K562 (cell line): Measurements from ENCODE around the gene ZZZ3. TPM values are rescaled to one million over a fixed set of nuclear protein-coding genes. Genes with fewer than 3 reads are reported as not detected.

ENCODE experiments used
- ATF1 ChIP-seq, 2 experiments: fragments of 450-650 bp in 1 of 2; IDR thresholded peaks; 2 replicates each; pipeline ENCODE4 v1.6.1; 2016; ENCODE audit warnings: missing compliant biosample characterization in 1 of 2, missing genetic modification characterization in 1 of 2
- CHD2 ChIP-seq: IDR thresholded peaks from 2 replicates; pipeline ENCODE4 v1.6.1; 2011; ENCODE audit warnings: low read depth, low read length
- CREB1 ChIP-seq, 2 experiments: sonication (generic) in 1 of 2; formaldehyde crosslinking in 1 of 2; IDR thresholded peaks; 2 replicates each; pipeline versions ENCODE4 v1.6.1 to v1.8.0; 2012 to 2022; ENCODE audit warnings: inconsistent platforms in 1 of 2, mild to moderate bottlenecking in 1 of 2, missing genetic modification reagents in 1 of 2, moderate library complexity in 1 of 2
- E2F1 ChIP-seq: sonication (generic); formaldehyde crosslinking; IDR thresholded peaks from 2 replicates; pipeline ENCODE4 v1.8.1; 2023; ENCODE audit warnings: mild to moderate bottlenecking, missing genetic modification reagents, moderate library complexity
- KDM4B ChIP-seq, 2 experiments: fragments of 450-650 bp in 1 of 2; sonication (generic) in 1 of 2; IDR thresholded peaks; 2 replicates each; pipeline ENCODE4 v1.6.1; 2016 to 2017; ENCODE audit warnings: borderline replicate concordance in 2 of 2, antibody characterized with exemption in 1 of 2, low read depth in 1 of 2, mild to moderate bottlenecking in 1 of 2
- NCOA1 ChIP-seq: fragments of 450-650 bp; IDR thresholded peaks from 2 replicates; pipeline ENCODE4 v1.6.1; 2016; ENCODE audit warnings: low read depth
- RAD51 ChIP-seq: fragments of 450-650 bp; IDR thresholded peaks from 2 replicates; pipeline ENCODE4 v1.7.1; 2016; ENCODE audit warnings: low read depth, mild to moderate bottlenecking, borderline replicate concordance
- SP1 ChIP-seq: sonication (generic); formaldehyde crosslinking; IDR thresholded peaks from 2 replicates; pipeline ENCODE4 v1.8.1; 2022; ENCODE audit warnings: mild to moderate bottlenecking, missing genetic modification reagents
- TGIF2 ChIP-seq: sonication (generic); formaldehyde crosslinking; IDR thresholded peaks from 2 replicates; pipeline ENCODE4 v1.8.1; 2022; ENCODE audit warnings: mild to moderate bottlenecking, missing genetic modification reagents, moderate library complexity
- U2AF2 ChIP-seq: fragments of 200-400 bp; formaldehyde crosslinking; optimal IDR thresholded peaks from 2 replicates; pipeline ENCODE3; 2017; ENCODE audit warnings: low read depth, mild to moderate bottlenecking, low read length
- UBTF ChIP-seq, 2 experiments: IDR thresholded peaks; 2 replicates each; pipeline ENCODE4 v1.6.1; 2012; ENCODE audit warnings: improper control_type of control experiment in 2 of 2, low read depth in 2 of 2, low read length in 2 of 2, borderline replicate concordance in 1 of 2
- YY1 ChIP-seq, 3 experiments: IDR thresholded peaks; 2 replicates each; pipeline ENCODE4 v1.6.1; 2011; ENCODE audit warnings: low read length in 2 of 3, mild to moderate bottlenecking in 2 of 3, moderate library complexity in 2 of 3, borderline replicate concordance in 1 of 3, control low read depth in 1 of 3, low read depth in 1 of 3; ENCODE audit not compliant: insufficient read depth in 3 of 3, insufficient replicate concordance in 2 of 3, control insufficient read depth in 1 of 3, insufficient read length in 1 of 3; ENCODE audit errors: extremely low read depth in 1 of 3
- ZC3H11A ChIP-seq: IDR thresholded peaks from 2 replicates; pipeline ENCODE4 v1.6.1; 2012; ENCODE audit warnings: low read depth, low read length, improper control_type of control experiment
- ZNF140 ChIP-seq: fragments of 250-450 bp; sonication (Bioruptor Pico); IDR thresholded peaks from 2 replicates; pipeline ENCODE4 v1.8.0; 2021; ENCODE audit warnings: moderate library complexity, mild to moderate bottlenecking, inconsistent platforms
- ZNF23 ChIP-seq: fragments of 250-450 bp; sonication (Bioruptor Pico); IDR thresholded peaks from 2 replicates; pipeline ENCODE4 v1.4.0; 2020; ENCODE audit warnings: mild to moderate bottlenecking
- ZNF41 ChIP-seq: fragments of 250-450 bp; sonication (Bioruptor Pico); conservative IDR thresholded peaks from 2 replicates; pipeline ENCODE4 v1.4.0; 2020; ENCODE audit warnings: mild to moderate bottlenecking
- ZNF551 ChIP-seq: fragments of 250-450 bp; sonication (Bioruptor Pico); IDR thresholded peaks from 2 replicates; pipeline ENCODE4 v1.5.0; 2021; ENCODE audit warnings: mild to moderate bottlenecking, moderate library complexity
- ZNF696 ChIP-seq: fragments of 250-450 bp; sonication (Bioruptor Pico); conservative IDR thresholded peaks from 2 replicates; pipeline ENCODE4 v1.4.0; 2020; ENCODE audit warnings: mild to moderate bottlenecking, moderate library complexity
- ZNF740 ChIP-seq, 3 experiments: fragments of 200-800 bp in 1 of 3; sonication (Bioruptor generic) in 1 of 3; sonication (generic) in 1 of 3; formaldehyde crosslinking in 1 of 3; IDR thresholded peaks; 2 replicates each; pipeline versions ENCODE4 v1.6.1 to v1.8.0; 2016 to 2022; ENCODE audit warnings: mild to moderate bottlenecking in 2 of 3, missing compliant biosample characterization in 2 of 3, missing genetic modification characterization in 2 of 3, missing genetic modification reagents in 1 of 3
- ZSCAN29 ChIP-seq: fragments of 450-650 bp; IDR thresholded peaks from 2 replicates; pipeline ENCODE4 v1.6.1; 2017
- polyA plus RNA-seq, 8 experiments: library from polyadenylated mRNA; depleted of rRNA in 4 of 8; stranded (reverse) in 5 of 8; unstranded in 3 of 8; fragments of >200 nt; fragmentation: Nextera tagmentation in 2 of 8; fragmentation: Illumina TruSeq in 1 of 8; extraction: Ambion mirVana in 2 of 8; extraction: Trizol in 1 of 8; gene quantifications; 2 replicates each; pipeline versions ENCODE4 v1.2.1 to v1.2.3, GENCODE V29; 2011 to 2014; ENCODE audit warnings: inconsistent platforms in 1 of 8, missing spikeins in 1 of 8
- total RNA-seq, 7 experiments: library from RNA; depleted of rRNA in 6 of 7; stranded (reverse); fragments of >200 nt in 6 of 7; fragmentation: Illumina TruSeq in 2 of 7; extraction: Trizol in 2 of 7; gene quantifications; 2 replicates each; pipeline versions ENCODE4 v1.2.1 to v1.2.3, GENCODE V29; 2011 to 2021; ENCODE audit warnings: low replicate concordance in 1 of 7

Gene ZZZ3
- total and polyA plus RNA-seq, 9 of the 15 experiments (the other 6 are each of a cell fraction or from before 2014, with no cell fraction given), result 13.9 to 64.0 (median 36.7) TPM

GRCh38 chr1:77683160-77684148 is 996 bp upstream of the ZZZ3 start (continued):
- 0 out of 2 replicates have a peak, but pooled peaks have one; percentile 17 for TF ChIP-seq ZNF41 (CRISPR knock-in tag)
- TF ChIP-seq ZNF696 (CRISPR knock-in tag), result no peak
- TF ChIP-seq KDM4B (IDR thresholded peaks at IDR 0.05; ENCODE audit: borderline replicate concordance in 2 of 2, low read depth in 1 of 2), result no peak; a peak in 1 of 4 replicates
- no peak for TF ChIP-seq ZNF140 (CRISPR knock-in tag)
- TF ChIP-seq CHD2, result 0 out of 2 replicates have a peak, but pooled peaks have one; percentile 30
- TF ChIP-seq E2F1, result no peak
- TF ChIP-seq ZSCAN29, result no peak
- TF ChIP-seq SP1 (CRISPR knock-in tag), result no peak; the same call in 1 of the 2 replicates
- TF ChIP-seq ATF1 (CRISPR knock-in tag; IDR thresholded peaks at IDR 0.05), result no peak
- TF ChIP-seq ATF1 (tag; IDR thresholded peaks at IDR 0.05), result peak; percentile 56
- TF ChIP-seq ZNF740 (CRISPR knock-in tag; IDR thresholded peaks at IDR 0.05), result no peak
- peak in 1 of 2 experiments; percentile 59; a peak in 2 of 4 replicates for TF ChIP-seq ZNF740 (tag; IDR thresholded peaks at IDR 0.05)
- TF ChIP-seq ZC3H11A, result no peak
- peak; percentile 65; the same call in 1 of the 2 replicates for TF ChIP-seq NCOA1
- no peak for TF ChIP-seq RAD51
- TF ChIP-seq ZNF551 (CRISPR knock-in tag), result no peak
- TF ChIP-seq UBTF (IDR thresholded peaks at IDR 0.05; ENCODE audit: borderline replicate concordance in 1 of 2, low read depth in 2 of 2, low read length in 2 of 2), result peak; percentile 72 to 94; a peak in 2 of 4 replicates
- TF ChIP-seq CREB1 (IDR thresholded peaks at IDR 0.05), result peak; percentile 40; the same call in 1 of the 2 replicates
- TF ChIP-seq CREB1 (CRISPR knock-in tag; IDR thresholded peaks at IDR 0.05), result peak; percentile 53; the same call in 1 of the 2 replicates
- no peak for TF ChIP-seq U2AF2
- TF ChIP-seq ZNF23 (CRISPR knock-in tag), result no peak
- TF ChIP-seq TGIF2 (CRISPR knock-in tag), result no peak
- TF ChIP-seq YY1 (IDR thresholded peaks at IDR 0.05; ENCODE audit: borderline replicate concordance in 1 of 3, control insufficient read depth in 1 of 3, extremely low read depth in 1 of 3, insufficient read depth in 3 of 3, insufficient read length in 1 of 3, insufficient replicate concordance in 2 of 3, low read depth in 1 of 3, low read length in 2 of 3), result peak in 2 of 3 experiments; percentile 57 to 61
